ENCODE data around the gene MMAB.

GRCh38 chr12:109598428-109598854 is 25.1 kb upstream of the MMAB start:
- TF ChIP-seq EP300 (IDR thresholded peaks at IDR 0.05) (no peak), CTCF (IDR thresholded peaks at IDR 0.05) (no peak)

Data from tibial nerve (tissue), 4 donors.